Measurements from ENCODE around the gene PELI3.

Gene PELI3

DNA sequence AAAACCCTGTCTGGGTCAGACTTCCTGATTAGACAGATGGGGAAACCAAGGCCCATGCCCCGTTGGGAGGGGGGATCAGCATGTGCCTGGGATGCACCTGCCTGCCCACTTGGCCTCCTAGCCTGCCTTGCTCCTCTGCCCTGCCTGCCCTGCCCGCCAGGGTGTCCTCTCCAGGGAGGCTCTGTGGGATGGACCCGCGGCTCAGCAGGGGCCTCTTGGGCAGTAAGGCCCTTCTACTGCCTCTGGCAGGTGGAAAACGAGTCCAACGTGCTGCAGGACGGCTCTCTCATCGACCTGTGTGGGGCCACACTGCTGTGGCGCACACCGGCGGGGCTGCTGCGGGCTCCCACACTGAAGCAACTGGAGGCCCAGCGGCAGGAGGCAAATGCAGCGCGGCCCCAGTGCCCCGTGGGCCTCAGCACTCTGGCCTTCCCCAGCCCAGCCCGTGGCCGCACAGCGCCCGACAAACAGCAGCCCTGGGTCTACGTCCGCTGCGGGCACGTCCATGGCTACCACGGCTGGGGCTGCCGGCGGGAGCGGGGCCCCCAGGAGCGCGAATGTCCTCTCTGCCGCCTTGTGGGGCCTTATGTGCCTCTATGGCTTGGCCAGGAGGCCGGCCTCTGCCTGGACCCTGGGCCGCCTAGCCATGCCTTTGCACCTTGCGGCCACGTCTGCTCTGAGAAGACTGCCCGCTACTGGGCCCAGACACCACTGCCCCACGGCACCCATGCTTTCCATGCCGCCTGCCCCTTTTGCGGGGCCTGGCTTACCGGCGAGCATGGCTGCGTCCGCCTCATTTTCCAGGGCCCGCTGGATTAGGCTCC lies 8.9 kb downstream of the PELI3 start:
- DNase-seq (ENCODE audit: low read depth, low spot score), result no peak

DNA sequence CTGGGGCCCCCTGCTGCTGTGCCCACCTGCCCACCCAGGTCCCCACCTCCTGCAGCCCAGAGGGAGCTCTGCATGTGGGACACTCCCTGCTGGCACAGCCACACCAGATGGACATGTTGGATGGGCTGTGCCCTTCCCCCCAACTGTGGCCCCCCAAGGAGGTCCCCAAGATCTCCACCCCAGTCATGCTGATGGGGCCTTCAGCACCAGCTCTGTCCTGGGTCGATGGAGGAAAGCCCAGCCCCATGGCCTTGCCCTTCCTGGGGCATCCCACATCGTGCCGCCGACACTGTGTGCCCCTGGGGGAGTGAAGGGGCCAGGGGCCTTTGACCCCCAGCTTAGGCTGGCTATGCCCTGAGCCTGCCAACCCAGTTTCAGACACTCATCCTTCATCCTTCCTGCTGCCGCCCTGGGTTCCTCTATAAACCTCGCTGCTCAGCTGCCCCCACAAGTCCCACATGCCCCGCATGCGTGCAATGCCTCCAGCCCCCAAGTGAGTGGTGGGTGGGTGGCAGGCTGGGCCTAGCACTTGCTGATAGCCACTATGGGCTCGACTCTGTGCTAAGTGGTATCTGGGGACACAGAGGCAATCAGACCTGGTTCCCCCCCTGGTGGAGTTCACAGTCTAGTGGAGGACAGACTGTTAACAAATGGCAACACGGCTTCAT lies 9.6 kb downstream of the PELI3 start:
- no peak for DNase-seq (ENCODE audit: low read depth, low spot score)

DNA sequence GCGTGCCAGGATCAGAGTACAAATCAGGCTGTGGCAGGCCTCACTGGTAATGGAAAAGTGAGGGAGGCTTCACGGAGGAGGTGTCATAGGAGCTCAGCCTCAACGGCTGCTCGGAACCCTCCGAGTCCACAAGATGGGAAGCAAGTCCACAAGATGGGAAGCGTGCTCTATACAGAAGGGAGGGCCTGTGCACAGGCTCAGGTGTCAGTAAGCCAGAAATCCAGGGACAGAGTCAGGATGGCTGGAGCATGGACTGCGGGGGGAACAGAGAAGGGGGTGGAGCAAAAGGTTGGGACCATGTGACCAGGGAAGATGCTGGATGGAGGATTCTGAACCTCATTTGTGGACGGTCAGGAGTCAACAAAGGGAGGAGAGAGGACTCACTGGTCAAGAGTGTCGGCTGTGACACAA lies 10.1 kb downstream of the PELI3 start:
- DNase-seq (ENCODE audit: low read depth, low spot score), result no peak

DNA sequence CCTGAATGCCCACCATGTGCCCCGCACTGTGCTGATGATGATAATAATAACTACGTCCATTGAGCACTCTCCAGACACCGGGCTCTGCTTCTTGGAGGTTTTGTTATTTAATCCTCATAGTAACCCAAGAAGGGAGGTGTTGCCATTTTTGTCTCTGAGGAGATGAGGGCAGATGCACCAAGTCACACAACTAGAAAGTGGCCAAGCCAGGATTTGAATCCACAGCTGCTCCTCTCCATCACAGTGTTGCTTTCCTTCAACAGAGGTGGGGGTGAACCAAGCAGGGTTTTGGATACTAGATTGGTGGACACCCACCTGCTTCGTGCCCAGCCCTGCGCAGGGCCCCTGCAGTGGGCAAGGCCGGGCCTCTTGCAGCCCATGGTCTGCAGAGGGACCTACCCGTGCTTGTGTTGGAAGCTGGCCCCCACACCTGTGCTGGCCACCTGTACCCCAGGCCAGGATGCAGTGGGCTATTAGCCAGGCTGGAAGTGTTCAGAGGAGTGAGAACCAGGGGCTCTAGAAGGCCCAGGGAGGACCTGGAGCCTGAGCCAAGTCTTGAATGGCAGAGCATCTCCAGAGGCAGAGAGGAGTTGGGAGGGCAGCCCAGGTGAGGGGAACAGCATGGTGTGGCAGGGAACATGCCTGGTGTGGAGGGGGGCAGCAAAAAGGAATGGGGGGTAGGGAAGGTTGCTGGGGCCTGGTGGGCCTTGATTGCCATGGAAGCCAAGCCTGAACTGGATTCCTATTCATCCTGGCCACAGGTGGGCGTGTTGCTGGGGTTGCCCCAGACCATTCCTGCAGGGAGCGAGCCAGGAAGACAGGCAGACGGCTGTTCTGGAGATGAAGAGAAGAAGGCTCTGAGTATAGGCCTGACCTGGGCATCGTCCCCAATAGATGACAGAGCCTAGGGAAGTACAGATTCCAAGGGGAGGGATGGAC lies 10.8 kb downstream of the PELI3 start:
- no peak for DNase-seq (ENCODE audit: low read depth, low spot score)

DNA sequence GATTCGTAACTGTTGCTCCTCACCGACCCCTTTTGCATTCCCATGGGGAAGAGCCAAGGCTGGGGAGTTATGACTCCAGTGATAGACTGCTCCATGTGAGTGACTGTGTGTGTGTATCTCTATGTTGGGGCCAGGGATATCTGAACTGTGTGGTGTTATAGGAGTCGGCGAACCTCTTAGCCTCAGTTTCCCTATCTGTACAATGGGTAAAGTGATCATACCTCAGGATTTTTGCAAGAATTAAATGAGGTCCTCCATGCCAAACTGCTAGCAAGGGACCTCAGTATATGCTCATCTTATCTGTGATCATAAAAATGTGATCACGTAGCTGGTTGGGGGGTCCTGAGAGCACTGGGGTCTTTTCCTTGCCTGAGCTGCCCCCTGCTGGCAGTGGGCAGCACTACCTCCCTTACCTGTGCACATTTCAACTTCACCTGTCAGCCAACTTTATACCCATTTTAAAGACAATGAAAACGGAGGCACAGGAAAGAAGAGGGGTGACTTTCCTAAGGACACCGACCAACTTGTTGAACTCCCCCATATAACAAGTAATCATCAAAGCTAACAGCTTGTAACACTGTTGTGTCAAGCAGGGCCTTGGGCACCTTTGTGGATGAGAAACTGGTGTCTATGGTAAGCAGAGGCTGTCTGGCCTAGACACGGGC lies 12.2 kb downstream of the PELI3 start:
- DNase-seq (ENCODE audit: low read depth, low spot score), result no peak

DNA sequence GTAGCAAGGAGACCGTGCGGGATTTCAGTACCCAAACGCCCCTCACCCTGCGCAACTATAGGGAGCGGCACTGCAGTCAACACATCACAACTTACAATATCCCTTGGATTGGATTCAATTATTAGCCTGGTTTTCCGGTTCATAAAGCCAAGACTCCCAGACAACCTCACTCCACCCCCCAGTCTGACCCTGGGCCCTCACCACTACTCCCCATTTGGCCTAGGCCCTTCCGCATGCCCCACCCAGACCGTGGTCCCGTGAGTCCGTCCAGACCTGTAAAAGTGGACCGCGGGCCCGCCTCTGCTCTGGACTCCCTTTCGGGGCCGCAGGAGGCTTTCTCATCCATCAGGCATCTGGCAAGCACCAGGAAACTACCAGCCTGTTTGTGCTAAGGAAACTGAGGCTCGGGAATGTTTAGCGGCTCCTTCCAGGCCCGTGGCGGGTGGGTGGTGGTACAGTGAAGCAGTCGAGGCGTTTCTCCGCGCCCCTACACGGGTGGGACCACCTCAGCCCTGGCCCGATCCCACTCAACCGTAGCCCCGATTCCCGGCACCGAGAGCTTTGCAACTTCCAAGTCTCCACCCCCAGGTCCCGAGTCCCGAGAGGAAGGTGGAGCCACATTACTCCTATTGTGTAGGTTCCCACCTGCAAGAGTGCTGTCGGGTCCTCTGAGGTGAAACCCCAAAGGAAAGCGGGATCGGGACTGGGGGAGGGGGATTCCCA lies 12.8 kb downstream of the PELI3 start:
- DNase-seq (ENCODE audit: low read depth, low spot score), result no peak

DNA sequence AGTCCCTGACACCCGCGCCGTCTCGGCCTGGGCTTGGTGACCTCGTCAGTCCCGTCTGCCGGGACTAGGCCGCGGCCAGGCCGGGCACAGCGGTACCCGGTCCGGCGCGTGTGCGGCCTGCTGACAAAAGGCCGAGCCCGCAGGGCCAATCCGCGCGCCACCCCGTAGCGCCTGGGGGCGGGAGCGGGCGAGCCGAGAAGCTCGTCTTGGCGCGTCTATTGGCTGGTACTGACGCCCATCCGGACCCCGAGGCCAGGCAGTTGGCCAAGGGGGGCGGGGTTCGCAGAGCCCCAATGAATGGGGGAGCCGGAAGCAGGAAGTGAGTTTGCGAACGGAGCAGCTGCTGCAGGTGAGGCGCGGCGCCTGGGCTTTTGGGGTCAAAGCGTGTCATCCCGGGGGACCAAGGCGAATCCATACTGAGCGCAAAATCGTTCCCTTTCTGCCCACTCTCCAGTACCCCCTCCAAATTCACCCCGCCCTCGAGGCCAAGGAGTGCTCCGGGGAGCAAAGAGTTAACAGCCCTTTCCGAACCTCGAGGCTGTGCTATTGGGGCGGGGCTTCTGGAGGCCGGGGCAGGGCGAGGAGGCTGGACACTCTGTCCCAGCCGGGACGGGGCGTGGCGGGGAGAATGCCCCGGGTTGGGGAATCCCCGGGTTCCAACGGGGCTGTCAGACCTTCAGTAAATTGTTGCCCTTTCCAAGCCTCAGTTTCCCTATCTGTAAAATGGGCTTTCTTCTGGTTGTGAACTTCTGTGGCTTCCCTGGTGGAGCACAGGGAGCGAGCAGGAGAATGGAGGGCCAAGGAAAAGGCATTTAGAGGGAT lies 13.6 kb downstream of the PELI3 start, which contains the start of gene DPP3:
DPP3 (plus strand) TSS at position 318 of the 822 bp plus-strand sequence. CDS start 1,767 bp downstream, outside the sequence.
- DNase-seq (ENCODE audit: low read depth, low spot score), result peak; percentile 88

DNA sequence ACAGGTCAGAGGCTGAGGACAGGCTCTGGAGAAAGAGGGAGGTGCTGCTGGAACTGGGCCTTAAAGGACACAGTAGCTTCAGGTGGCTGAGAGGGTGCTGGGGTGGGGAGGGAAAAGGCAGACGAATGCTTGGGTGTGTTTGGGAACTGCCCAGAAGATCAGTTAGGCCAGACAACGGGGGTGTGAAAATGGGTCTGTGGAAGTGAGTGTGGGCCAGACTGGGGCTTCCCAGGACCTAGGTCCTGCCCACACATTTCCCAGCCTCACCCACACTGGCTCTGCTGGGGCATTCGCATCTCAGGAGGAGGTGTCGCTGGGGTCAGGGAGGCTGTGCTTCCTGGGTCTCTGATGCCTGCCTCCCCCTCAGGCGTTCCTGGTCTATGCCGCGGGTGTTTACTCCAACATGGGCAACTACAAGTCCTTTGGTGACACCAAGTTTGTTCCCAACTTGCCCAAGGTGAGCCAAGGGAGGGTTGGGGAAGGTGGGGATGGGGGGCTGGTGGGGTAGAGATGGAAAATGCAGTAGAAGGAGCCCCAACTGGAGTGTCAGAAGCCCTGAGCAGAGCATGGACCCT lies 18.2 kb downstream of the PELI3 start:
- no peak for DNase-seq (ENCODE audit: low read depth, low spot score)

DNA sequence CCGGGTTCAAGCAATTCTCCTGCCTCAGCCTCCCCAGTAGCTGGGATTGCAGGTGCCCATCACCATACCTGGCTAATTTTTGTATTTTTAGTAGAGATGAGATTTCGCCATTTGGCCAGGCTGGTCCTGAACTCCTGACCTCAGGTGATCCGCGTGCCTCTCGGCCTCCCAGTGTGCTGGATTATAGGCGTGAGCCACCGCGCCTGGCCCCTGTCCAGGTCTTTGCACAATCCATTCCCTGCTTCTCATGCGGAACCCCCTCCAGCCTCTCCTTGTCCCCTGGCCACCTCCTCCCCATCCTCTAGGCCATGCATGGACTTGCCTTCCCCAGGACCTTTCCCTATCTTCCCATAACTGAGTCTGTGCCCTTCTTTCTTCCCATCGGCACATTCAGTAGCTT lies 22.3 kb downstream of the PELI3 start:
- DNase-seq (ENCODE audit: low read depth, low spot score), result no peak

DNA sequence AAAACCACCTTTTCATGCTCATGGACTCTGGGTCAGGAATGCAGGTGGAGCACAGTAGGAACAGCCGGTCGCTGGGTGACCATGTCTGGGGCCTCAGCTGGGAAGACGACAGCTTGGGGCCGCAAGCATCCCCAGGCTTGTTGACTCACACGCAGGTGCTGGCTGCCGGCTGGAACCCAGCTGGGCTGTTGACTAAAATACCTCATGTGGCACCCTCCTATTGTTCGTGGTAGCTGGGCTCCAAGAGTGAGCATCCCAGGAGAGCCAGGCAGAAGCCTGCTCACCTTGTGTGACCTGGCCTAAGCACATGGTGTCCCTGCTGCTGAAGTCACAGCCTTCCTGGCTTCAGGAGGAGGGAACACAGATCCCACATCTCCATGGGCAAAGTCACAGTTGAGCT lies 22.9 kb downstream of the PELI3 start:
- DNase-seq (ENCODE audit: low read depth, low spot score), result no peak

DNA sequence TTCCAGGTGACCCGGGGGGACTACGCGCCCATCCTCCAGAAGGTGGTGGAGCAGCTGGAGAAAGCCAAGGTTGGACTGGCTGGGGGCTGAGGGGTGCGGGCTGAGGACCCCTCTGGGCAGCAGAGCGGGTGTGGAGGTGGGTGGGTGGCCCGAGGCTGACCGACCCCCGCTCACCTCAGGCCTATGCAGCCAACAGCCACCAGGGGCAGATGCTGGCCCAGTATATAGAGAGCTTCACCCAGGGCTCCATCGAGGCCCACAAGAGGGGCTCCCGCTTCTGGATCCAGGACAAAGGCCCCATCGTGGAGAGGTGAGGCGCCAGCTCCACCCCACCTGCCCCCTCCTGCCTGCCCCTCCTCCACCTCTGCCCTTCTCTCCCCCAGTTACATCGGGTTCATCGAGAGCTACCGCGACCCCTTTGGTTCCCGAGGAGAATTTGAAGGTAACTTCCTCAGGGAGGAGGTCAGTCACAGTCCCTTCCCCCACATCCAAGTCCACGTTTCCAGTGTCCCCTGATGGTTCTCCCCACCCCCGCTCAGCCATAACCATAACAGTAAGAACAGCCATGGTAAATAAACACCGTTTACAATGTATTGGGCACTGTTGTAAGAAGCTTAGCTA lies 24.7 kb downstream of the PELI3 start:
- no peak for DNase-seq (ENCODE audit: low read depth, low spot score)

DNA sequence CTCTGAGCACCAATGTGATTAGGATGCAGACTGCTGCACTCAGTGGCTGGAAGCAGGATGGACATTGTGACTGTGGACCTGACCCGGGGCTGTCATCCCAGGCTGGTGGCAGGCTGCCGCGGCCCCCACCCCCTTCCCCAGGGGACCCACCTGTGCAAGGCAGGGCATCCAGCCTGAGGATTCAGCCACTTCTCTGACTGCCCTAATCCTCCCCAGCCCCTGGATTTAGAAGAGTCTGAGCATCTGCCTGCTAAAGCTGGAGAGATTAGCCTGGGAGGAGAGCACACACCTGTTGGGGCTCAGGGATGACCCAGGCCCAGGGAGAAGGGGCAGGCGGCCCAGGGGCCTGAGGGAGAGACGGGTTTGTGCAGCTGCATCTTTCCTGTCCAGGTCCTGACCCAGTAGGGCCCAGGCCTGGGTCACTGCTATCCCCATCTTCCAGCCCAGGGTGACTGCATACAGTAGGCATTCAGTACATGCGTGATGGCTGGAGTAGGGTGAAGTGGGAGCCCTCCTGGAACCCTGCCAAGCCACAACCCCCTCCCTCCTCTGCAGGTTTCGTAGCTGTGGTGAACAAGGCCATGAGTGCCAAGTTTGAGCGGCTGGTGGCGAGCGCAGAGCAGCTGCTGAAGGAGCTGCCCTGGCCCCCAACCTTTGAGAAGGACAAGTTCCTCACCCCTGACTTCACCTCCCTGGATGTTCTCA lies 25.6 kb downstream of the PELI3 start:
- no peak for DNase-seq (ENCODE audit: low read depth, low spot score)

DNA sequence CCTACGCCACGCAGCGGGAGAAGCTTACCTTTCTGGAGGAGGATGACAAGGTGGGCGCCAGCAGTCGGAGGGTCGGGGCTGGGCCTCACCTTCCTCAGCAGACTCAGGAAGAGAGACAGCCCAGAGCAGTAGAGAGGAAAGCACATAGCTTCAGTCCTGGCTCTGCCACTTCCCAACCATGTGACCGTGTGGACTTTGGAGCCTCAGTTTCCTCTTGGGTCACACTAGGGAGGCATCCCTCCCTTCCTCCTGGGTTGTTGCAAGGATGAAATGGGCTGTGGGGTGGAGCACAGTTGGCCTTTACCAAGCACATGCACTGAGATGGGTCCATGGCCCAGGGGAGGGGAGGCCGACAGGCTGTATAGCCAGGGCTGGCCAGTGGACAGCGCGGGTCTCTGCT lies 26.4 kb downstream of the PELI3 start:
- DNase-seq (ENCODE audit: low read depth, low spot score), result no peak

DNA sequence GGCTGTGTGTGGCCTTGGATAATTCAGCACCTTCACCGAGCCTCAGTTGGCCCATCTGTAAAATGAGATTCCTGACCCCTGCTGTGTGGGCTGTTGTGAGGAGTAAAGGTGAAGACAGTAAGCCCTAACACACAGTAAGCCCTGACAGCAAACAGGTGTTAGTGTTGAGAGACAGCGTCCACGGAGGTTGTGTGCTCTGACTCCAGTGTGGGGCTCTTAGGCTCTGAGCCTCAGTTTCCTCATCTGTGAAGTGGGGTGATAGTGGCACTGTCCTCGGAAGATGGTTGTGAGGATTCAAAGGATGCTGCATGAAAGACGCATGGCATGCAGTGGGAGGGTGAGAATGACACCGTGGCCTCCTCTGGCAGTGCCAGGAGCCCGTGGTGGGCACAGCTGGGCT lies 27.8 kb downstream of the PELI3 start:
- no peak for DNase-seq (ENCODE audit: low read depth, low spot score)

DNA sequence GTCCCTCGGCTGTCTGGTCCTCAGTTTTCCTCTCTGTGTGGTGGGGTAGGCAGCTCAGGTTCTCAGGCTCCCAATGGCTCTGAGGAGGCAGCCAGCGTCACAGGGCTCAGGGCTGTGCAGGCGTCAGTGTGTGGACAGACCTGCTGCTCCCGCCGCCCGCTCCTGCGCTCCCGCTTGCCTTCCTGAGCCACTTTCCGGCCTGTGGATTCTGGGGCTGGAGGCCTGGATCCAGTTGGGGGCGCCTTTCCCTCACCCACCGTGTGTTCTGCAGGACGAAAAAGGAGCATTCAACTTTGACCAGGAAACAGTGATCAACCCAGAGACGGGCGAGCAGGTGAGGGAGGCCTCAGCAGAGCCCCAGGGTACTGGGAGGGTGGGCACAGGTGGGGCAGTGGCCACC lies 28.2 kb downstream of the PELI3 start:
- no peak for DNase-seq (ENCODE audit: low read depth, low spot score)

DNA sequence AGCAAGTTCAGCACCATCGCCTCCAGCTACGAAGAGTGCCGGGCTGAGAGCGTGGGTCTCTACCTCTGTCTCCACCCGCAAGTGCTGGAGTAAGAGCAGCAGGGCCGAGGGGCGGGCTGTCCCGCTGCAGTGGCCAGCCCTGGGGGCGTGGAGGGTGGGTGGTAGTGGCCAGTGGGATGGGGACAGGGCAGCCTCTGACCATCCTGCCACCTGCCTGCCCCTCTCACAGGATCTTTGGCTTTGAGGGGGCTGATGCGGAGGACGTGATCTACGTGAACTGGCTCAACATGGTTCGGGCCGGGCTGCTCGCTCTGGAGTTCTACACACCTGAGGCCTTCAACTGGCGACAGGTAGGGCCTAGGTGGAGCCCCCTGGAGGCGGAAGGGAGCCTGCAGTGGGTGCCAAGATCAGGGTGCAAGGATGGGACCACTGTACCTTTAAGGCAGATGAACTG lies 28.7 kb downstream of the PELI3 start:
- DNase-seq (ENCODE audit: low read depth, low spot score), result no peak

DNA sequence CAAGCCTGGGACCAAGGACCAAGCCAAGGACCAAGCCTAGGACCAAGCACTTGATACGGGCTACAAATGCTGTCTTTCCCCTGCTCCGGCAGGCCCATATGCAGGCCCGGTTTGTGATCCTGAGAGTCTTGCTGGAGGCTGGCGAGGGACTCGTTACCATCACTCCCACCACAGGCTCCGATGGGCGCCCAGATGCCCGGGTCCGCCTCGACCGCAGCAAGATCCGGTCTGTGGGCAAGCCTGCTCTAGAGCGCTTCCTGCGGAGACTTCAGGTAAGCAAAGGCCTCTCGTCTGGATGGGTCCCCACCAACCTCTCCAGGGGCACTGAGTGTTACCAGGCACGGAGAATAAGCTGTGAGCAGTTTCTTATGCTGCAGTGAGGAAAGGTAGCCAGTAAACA lies 30.5 kb downstream of the PELI3 start:
- DNase-seq (ENCODE audit: low read depth, low spot score), result no peak

DNA sequence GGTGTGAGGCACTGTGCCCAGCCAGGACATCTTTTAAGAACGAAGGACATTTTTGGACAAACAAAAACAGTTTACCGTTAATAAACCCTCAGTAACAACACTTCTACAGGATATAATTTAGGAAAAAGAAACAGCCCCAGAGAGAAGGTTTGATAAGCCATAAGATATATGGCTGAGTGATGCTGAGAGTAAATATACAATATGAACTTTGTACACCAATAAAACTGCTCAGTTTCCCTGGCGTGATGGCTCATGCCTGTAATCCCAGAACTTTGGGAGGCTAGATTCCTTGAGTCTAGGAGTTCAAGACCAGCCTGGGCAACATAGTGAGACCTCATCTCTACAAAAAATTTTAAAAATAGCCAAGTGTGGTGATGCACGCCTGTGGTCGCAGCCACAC lies 31.8 kb downstream of the PELI3 start:
- no peak for DNase-seq (ENCODE audit: low read depth, low spot score)

Data from brain pericyte (primary cell).